Adrenal gland (tissue), 5 donors: ENCODE measurements around the gene PLCB1.

Source experiments
- POLR2A ChIP-seq, 2 donors: fragments of 450-650 bp; IDR thresholded peaks; one replicate each; pipeline ENCODE4 v1.6.1; 2017; ENCODE audit warnings: antibody characterized with exemption in 2 of 2, mild to moderate bottlenecking in 2 of 2, moderate library complexity in 1 of 2
- TF ChIP-seq, protein P1 (sequence below), 6 experiments: fragments of 450-650 bp in 4 of 6; fragments of 200-600 bp in 2 of 6; sonication (generic) in 1 of 6; IDR thresholded peaks; 1 replicate in 5 of 6; 2 replicates in 1 of 6; pipeline versions ENCODE4 v1.5.1 to v1.8.0; 2016 to 2021; ENCODE audit warnings: antibody characterized with exemption in 6 of 6, mild to moderate bottlenecking in 2 of 6, moderate library complexity in 1 of 6
- donor health status: DM: no; HTN: no; CAD: no.

GRCh38 chr20:8315639-8316573 lies 183.8 kb downstream of the PLCB1 start:
- TF ChIP-seq, protein P1, sequence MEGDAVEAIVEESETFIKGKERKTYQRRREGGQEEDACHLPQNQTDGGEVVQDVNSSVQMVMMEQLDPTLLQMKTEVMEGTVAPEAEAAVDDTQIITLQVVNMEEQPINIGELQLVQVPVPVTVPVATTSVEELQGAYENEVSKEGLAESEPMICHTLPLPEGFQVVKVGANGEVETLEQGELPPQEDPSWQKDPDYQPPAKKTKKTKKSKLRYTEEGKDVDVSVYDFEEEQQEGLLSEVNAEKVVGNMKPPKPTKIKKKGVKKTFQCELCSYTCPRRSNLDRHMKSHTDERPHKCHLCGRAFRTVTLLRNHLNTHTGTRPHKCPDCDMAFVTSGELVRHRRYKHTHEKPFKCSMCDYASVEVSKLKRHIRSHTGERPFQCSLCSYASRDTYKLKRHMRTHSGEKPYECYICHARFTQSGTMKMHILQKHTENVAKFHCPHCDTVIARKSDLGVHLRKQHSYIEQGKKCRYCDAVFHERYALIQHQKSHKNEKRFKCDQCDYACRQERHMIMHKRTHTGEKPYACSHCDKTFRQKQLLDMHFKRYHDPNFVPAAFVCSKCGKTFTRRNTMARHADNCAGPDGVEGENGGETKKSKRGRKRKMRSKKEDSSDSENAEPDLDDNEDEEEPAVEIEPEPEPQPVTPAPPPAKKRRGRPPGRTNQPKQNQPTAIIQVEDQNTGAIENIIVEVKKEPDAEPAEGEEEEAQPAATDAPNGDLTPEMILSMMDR (IDR thresholded peaks at IDR 0.05), result no peak
- no peak for TF ChIP-seq POLR2A (IDR thresholded peaks at IDR 0.05)
